Measurements from ENCODE around the gene STK32B. TPM values are rescaled to one million over a fixed set of nuclear protein-coding genes. Genes with fewer than 3 reads are reported as not detected.

Gene STK32B
- total RNA-seq, 1 experiment from 2014 or later: 1.1 TPM

DNA sequence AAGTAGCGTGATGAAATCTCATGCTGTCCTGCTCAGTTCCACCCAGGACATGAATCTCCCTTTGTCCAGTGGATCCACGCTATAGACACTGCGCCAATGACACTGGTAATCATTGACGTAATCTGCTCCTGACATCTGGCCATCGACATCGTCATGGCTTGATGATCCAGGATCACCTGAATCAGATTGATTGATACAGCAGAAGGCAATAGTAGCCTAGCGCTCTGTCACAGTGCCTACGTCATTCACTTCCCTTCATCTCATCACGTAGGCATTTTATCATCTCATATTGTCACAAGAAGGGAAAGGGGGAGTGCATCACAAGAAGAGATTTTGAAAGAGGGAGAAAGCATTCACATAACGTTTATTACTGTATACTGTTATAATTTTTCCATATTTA is 68.8 kb downstream of the STK32B start:
- H3K27me3 ChIP-seq (ENCODE audit: low read length): no peaks in the 10 kb centered on the region
- H3K27ac ChIP-seq (ENCODE audit: low read length): no peak overlapping the region
- intact Hi-C loops (cut with micrococcal nuclease): no loop called here
- H3F3A ChIP-seq (ENCODE audit: low read length, unreplicated experiment): no peaks in the 10 kb centered on the region
- H3K79me2 ChIP-seq (ENCODE audit: low read length): no peaks in the 10 kb centered on the region
- no peak overlapping the region for H2AFZ ChIP-seq (ENCODE audit: low read length)
- TF ChIP-seq EZH2 (IDR thresholded peaks at IDR 0.05; ENCODE audit: low read length, unreplicated experiment) (no peak), EZH2phosphoT487 (IDR thresholded peaks at IDR 0.05; ENCODE audit: borderline replicate concordance, low read length) (no peak)
- TF ChIP-seq, protein P1, sequence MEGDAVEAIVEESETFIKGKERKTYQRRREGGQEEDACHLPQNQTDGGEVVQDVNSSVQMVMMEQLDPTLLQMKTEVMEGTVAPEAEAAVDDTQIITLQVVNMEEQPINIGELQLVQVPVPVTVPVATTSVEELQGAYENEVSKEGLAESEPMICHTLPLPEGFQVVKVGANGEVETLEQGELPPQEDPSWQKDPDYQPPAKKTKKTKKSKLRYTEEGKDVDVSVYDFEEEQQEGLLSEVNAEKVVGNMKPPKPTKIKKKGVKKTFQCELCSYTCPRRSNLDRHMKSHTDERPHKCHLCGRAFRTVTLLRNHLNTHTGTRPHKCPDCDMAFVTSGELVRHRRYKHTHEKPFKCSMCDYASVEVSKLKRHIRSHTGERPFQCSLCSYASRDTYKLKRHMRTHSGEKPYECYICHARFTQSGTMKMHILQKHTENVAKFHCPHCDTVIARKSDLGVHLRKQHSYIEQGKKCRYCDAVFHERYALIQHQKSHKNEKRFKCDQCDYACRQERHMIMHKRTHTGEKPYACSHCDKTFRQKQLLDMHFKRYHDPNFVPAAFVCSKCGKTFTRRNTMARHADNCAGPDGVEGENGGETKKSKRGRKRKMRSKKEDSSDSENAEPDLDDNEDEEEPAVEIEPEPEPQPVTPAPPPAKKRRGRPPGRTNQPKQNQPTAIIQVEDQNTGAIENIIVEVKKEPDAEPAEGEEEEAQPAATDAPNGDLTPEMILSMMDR (conservative IDR thresholded peaks at IDR 0.05; ENCODE audit: low read depth, low read length): no peak
- ChIA-PET CTCF (no interaction called here), POLR2A (ENCODE audit: unreplicated experiment) (no interaction called here)
- BruUV-seq (replicated peaks): no TSS peak
- H3K4me1 ChIP-seq (ENCODE audit: insufficient read depth, low read length): peaks cover 6% of the 10 kb centered on the region; the same call in 1 of the 2 replicates
- H3K9me3 ChIP-seq (ENCODE audit: low read length): no peaks in the 10 kb centered on the region
- ATAC-seq (no peak), DNase-seq (no peak)
- no peak overlapping the region for H3K4me3 ChIP-seq (ENCODE audit: low read length)
- no peak overlapping the region for H3K9ac ChIP-seq (ENCODE audit: low read length)
- H3K9me2 ChIP-seq (replicated peaks; ENCODE audit: low read length): no peaks in the 10 kb centered on the region
- no peaks in the 10 kb centered on the region for H3K36me3 ChIP-seq (ENCODE audit: low read depth, low read length)
- no peak overlapping the region for H3K4me2 ChIP-seq (ENCODE audit: low read length)
- H4K20me1 ChIP-seq (ENCODE audit: low read length): no peaks in the 10 kb centered on the region

DNA sequence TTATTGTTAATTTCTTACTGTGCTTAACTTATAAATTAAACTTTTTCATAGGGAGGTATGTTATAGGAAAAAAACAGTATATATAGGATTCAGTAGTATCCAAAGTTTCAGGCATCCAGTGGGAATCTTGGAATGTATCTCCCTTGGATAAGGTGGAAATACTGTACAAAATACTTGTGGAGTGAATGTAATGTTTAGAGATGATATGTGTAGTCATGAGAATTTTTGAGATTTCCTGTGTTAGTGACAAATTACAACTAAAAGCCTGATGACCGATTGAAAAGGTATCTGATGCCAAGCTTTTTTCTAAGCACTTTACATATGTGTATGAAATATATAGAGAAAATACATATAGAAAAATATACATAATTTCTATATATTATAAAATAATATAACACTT is 69.2 kb downstream of the STK32B start:
- POLR2A ChIA-PET (ENCODE audit: unreplicated experiment): no interaction called here
- DNase-seq (no peak), ATAC-seq (no peak)
- Histone ChIP-seq H3K36me3 (ENCODE audit: low read depth, low read length) (no peaks in the 10 kb centered on the region), H3K9me2 (replicated peaks; ENCODE audit: low read length) (no peaks in the 10 kb centered on the region), H2AFZ (ENCODE audit: low read length) (no peak overlapping the region), H3F3A (ENCODE audit: low read length, unreplicated experiment) (no peaks in the 10 kb centered on the region), H4K20me1 (ENCODE audit: low read length) (no peaks in the 10 kb centered on the region), H3K4me3 (ENCODE audit: low read length) (no peak overlapping the region), H3K4me1 (ENCODE audit: insufficient read depth, low read length) (peaks cover 6% of the 10 kb centered on the region; the same call in 1 of the 2 replicates), H3K27ac (ENCODE audit: low read length) (no peak overlapping the region), H3K9ac (ENCODE audit: low read length) (no peak overlapping the region), H3K27me3 (ENCODE audit: low read length) (no peaks in the 10 kb centered on the region), H3K79me2 (ENCODE audit: low read length) (no peaks in the 10 kb centered on the region), H3K9me3 (ENCODE audit: low read length) (no peaks in the 10 kb centered on the region), H3K4me2 (ENCODE audit: low read length) (no peak overlapping the region)
- intact Hi-C loops (cut with micrococcal nuclease): no loop called here
- BruUV-seq (replicated peaks): no TSS peak
- CTCF ChIA-PET: no interaction called here
- TF ChIP-seq EZH2phosphoT487 (IDR thresholded peaks at IDR 0.05; ENCODE audit: borderline replicate concordance, low read length) (no peak), EZH2 (IDR thresholded peaks at IDR 0.05; ENCODE audit: low read length, unreplicated experiment) (no peak)
- TF ChIP-seq, protein P1 (conservative IDR thresholded peaks at IDR 0.05; ENCODE audit: low read depth, low read length): no peak

DNA sequence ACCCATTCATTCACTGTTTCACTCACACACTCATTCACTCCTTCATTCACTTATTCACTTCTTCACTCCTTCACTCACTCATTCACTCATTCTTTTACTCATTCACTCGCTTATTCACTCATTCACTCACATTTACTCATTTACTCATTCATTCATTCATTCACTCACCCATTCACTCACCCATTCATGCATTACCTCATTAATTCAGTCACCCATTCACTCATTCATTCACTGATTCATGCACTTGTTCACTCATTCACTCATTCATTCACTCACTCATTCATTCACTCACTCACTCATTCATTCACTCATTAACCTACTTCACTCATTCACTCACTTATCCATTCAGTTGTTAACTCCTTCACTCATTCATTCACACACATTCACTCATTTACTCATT is 70.8 kb downstream of the STK32B start:
- Histone ChIP-seq H3K4me3 (ENCODE audit: low read length) (no peak overlapping the region), H3K4me1 (ENCODE audit: insufficient read depth, low read length) (peaks cover 6% of the 10 kb centered on the region; the same call in 1 of the 2 replicates), H3K79me2 (ENCODE audit: low read length) (no peaks in the 10 kb centered on the region), H4K20me1 (ENCODE audit: low read length) (no peaks in the 10 kb centered on the region), H3K27me3 (ENCODE audit: low read length) (peaks cover 4% of the 10 kb centered on the region; the same call in 1 of the 2 replicates), H3K27ac (ENCODE audit: low read length) (no peak overlapping the region), H3F3A (ENCODE audit: low read length, unreplicated experiment) (no peaks in the 10 kb centered on the region), H3K4me2 (ENCODE audit: low read length) (no peak overlapping the region), H3K9me3 (ENCODE audit: low read length) (no peaks in the 10 kb centered on the region), H3K9ac (ENCODE audit: low read length) (no peak overlapping the region), H3K36me3 (ENCODE audit: low read depth, low read length) (no peaks in the 10 kb centered on the region), H3K9me2 (replicated peaks; ENCODE audit: low read length) (no peaks in the 10 kb centered on the region), H2AFZ (ENCODE audit: low read length) (no peak overlapping the region)
- no TSS peak for BruUV-seq (replicated peaks)
- CTCF ChIA-PET: no interaction called here
- DNase-seq (no peak), ATAC-seq (no peak)
- intact Hi-C loops (cut with micrococcal nuclease): no loop called here
- TF ChIP-seq, protein P1 (conservative IDR thresholded peaks at IDR 0.05; ENCODE audit: low read depth, low read length): no peak
- TF ChIP-seq EZH2phosphoT487 (IDR thresholded peaks at IDR 0.05; ENCODE audit: borderline replicate concordance, low read length): no peak
- POLR2A ChIA-PET (ENCODE audit: unreplicated experiment): no interaction called here
